NOMO-1 treated with DMSO at 0.1 percent for 48 hours (cell line): ENCODE results near the gene ABLIM1.

ENCODE experiments used
- DNase-seq: peaks from one replicate; lab custom pipeline; 2025; ENCODE audit not compliant: unreplicated experiment; lab: John Stamatoyannopoulos, UW

Gene ABLIM1

GRCh38 chr10:114680543-114681117, 22.6 kb upstream of the ABLIM1 start:
- no peak for DNase-seq

DNA sequence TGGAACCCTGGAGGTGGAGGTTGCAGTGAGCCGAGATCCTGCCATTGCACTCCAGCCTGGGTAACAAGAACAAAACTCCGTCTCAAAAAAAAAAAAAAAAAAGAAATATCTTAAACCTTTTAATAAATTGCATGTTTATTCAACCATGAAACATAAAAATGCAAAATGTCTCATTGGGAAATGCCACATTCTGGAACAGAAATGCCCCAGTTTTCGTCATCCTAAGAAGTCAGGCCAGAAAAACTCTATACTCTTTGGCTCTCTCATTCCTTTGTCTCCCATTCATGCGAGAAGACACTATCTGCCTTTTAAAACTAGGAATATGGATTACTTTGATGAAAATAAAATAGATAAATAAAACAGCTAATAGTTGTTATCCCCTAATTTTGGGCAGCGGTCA, 21.5 kb upstream of the ABLIM1 start:
- DNase-seq, result no peak

GRCh38 chr10:114678820-114679219, 20.7 kb upstream of the ABLIM1 start:
- no peak for DNase-seq

- no peak for DNase-seq
These were observed 20.3 kb upstream of the ABLIM1 start for GRCh38 chr10:114678336-114678735.

- DNase-seq, result no peak
These were observed 16.3 kb upstream of the ABLIM1 start for GRCh38 chr10:114674346-114674745.

DNA sequence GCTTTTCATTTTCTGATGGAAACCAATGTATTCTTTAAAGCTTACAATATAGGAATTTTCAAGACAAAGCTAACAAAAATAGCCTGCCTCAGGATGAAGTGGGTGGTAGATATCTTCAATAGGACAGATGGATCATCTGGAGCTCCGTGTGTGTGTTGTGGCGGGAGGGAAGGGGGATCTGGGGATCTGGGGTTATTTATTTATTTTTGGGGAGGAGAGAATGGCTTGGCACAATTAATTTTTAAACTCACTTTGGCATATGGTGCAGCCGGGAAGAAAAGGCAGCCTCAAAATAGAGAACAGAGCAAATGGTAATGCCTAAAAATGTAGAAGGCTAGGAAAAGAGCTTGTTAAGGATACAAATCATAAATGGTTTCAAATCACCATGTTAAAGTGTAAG, 11.6 kb upstream of the ABLIM1 start:
- no peak for DNase-seq

GRCh38 chr10:114668375-114669080, 10.5 kb upstream of the ABLIM1 start:
- no peak for DNase-seq

DNA sequence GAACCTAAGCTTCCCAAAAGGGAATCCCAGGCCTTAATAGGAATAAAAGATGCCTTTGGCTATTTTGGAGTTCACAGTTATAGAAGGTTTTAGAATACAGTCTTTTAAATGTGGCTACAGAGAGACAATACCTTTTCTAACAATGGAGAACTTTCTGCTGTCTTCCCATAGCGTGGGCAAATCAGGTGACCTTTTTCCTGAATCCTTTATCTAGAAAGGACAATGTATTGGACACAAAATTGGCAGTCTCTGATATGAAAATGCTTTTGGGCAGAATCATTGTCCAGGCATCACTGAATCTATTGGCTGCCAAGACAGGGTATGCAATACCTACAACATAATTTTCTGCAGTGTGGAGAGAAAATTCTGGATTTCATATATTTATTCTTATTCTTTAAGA, 7.8 kb upstream of the ABLIM1 start:
- no peak for DNase-seq

GRCh38 chr10:114665406-114665805, 7.3 kb upstream of the ABLIM1 start:
- DNase-seq, result no peak

- no peak for DNase-seq
These were observed 6.1 kb upstream of the ABLIM1 start for GRCh38 chr10:114664127-114664526.

GRCh38 chr10:114663626-114664025, 5.6 kb upstream of the ABLIM1 start:
- DNase-seq, result no peak

DNA sequence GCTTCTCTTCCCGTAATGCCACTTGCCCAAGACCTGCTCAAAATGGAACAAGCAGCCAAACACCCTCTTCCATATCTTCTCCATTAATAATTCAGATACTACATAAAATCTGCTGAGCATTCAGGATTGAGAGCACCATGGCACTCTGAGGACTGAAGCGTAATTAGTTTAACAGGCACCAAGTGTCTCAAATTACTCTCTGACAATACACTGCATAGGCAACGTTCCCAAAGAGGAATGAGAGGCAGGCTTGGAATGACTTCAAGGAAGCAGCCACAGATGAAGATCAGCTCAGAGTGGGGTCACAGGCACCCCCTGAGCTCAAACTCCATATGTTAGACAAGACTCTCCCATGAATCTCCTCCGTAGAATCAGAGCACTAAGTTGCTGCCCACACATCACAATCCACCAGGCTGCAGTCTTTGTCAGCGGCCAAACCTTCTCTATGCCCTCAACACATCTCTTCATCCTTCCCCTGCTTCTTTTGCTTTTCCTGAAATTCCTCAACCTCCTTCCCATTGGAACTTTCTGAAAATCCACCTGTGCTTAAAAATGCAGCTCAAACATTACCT, 4.7 kb upstream of the ABLIM1 start:
- DNase-seq, result no peak

DNA sequence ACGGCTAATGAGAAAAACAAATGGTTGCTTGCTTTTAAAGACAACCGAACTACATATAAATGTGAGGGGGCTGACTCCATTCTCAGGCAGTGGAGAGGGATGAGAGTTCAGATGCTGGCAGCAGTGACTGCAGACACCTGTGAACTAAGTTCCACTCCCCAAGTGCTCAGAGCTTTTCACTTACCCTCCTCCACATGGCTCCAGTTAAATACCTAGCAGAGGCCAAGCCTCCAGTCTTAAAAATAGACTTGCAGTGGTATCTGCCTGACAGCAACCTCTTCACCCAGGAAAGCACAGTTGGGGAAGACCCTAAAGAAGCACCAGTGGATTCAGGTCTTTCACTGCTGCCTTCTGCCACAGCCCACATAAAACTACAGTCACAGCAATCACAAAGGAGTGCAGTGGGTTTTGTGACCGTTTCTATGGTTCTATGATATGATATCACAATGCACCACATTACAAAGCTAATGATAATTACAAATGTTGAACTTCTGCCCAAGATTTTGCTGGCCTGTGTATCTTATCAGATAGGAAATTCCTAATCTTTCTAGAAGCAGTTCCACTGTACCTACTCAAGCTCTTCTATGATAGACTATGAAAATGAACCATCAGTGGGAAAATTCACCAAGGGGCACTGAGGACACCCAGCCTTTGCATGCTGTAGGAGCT, 3.3 kb upstream of the ABLIM1 start:
- DNase-seq, result no peak

DNA sequence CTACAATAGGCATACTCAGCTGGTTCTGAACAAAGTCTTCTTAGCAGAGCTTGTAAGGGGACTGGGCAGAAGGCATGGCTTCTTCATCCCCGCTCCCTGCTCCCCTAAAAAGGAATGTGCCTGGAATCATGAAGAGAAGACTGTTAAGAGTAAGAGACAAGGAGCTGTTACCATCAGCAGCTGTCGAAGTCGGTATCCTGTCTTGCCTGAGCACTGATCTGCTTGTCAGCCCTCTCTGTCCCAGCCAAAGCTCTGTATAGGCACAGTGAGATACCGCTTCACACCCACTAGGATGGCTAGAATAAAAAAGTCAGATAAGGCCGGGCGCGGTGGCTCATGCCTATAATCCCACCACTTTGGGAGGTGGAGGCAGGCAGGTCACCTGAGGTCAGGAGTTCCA, 2.4 kb downstream of the ABLIM1 start:
- no peak for DNase-seq

GRCh38 chr10:114654822-114655575, 3.1 kb downstream of the ABLIM1 start:
- DNase-seq, result no peak

DNA sequence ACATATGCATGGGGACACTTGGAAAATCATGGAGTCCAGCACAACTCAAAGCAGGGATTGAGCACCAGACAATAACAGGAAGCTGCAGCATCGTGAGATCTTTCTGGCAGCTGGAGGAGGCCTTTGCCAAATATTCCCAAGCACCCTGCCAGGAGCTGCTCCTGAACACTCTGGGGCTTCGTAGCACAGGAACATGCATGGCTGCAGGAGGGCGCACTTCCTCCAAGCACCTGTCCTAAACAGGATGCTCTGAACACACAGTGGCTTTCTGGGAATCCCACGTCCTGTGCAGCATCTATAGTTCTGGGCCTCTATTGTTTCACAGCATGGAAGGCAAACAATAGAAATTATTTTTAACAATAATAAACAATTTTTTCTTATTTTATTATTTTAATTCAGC, 4.1 kb downstream of the ABLIM1 start:
- DNase-seq, result no peak

GRCh38 chr10:114652402-114653368, 5.4 kb downstream of the ABLIM1 start:
- no peak for DNase-seq

- DNase-seq, result no peak
These were observed 7.2 kb downstream of the ABLIM1 start for GRCh38 chr10:114650831-114651230.

DNA sequence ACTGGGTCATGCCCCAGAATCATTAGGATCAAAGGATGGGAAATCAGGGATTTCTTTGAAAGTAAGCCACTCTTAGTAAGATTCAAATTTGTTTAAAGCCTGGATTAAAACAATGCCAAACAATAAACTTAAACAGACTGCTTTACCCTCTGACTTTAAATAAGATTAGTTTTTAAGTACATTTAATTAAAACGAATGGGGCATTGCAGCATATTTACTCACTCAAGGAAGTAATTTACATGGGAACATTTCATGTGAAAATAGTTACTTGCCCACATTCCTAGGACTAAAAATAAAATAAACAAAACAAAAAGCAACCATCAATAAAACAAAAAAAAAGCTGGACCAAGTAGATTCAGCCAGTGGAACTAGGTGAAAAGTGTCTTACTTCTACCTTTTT, 7.8 kb downstream of the ABLIM1 start:
- DNase-seq, result no peak

DNA sequence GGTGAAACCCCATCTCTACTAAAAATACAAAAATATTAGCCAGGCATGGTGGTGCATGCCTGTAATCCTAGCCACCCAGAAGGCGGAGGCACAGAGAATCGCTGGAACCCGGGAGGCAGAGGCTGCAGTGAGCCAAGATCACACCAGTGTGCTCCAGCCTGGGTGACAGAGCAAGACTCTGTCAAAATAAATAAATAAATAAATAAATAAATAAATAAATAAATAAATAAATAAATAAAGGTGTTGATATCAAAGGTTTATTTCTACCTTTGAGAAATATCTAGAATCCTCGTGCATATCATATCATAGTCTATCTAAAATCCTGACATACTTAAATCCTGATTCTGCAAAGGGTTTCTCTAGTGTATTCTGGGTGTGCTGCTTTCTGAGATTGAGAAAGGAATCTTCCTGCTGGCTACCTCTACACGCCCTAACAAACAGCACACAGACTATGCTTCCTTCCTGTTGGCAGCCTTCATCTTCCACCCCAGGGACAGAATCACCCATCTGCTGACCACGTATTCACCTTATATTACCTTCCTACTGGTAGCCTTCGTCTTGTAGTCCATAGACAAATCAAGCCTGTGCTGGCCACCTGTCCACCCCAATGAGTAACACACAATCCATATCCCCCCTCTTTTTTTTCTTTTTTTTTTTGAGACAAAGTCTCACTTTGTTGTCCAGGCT, 8.7 kb downstream of the ABLIM1 start:
- DNase-seq, result no peak
